K562 (cell line): ENCODE results near the gene ACTN4. TPM values are rescaled to one million over a fixed set of nuclear protein-coding genes. Genes with fewer than 3 reads are reported as not detected.

ENCODE experiments used
- ARID1B ChIP-seq: fragments of 450-650 bp; IDR thresholded peaks from 2 replicates; pipeline ENCODE4 v1.6.1; 2016; ENCODE audit warnings: antibody characterized with exemption, mild to moderate bottlenecking, inconsistent platforms
- ATF7 ChIP-seq: fragments of 450-650 bp; IDR thresholded peaks from 2 replicates; pipeline ENCODE4 v1.7.1; 2014; ENCODE audit warnings: mild to moderate bottlenecking, moderate library complexity
- ETV6 ChIP-seq, 3 experiments: fragments of 150-350 bp in 1 of 3; sonication (generic) in 1 of 3; formaldehyde crosslinking in 1 of 3; IDR thresholded peaks; 2 replicates each; pipeline versions ENCODE4 v1.6.1 to v1.8.0; 2014 to 2022; ENCODE audit warnings: borderline replicate concordance in 2 of 3, low read depth in 2 of 3, antibody characterized with exemption in 1 of 3, low read length in 1 of 3, mild to moderate bottlenecking in 1 of 3, missing genetic modification reagents in 1 of 3
- KDM1A ChIP-seq, 2 experiments: fragments of 450-650 bp; IDR thresholded peaks; 2 replicates each; pipeline ENCODE4 v1.6.1; 2016; ENCODE audit warnings: mild to moderate bottlenecking in 2 of 2
- NCOA1 ChIP-seq: fragments of 450-650 bp; IDR thresholded peaks from 2 replicates; pipeline ENCODE4 v1.6.1; 2016; ENCODE audit warnings: low read depth
- PKNOX1 ChIP-seq: fragments of 450-650 bp; IDR thresholded peaks from 2 replicates; pipeline ENCODE4 v1.6.1; 2016
- POLR2G ChIP-seq: fragments of 200-400 bp; formaldehyde crosslinking; IDR thresholded peaks from 2 replicates; pipeline ENCODE4 v1.6.1; 2017; ENCODE audit warnings: low read depth, mild to moderate bottlenecking, antibody characterized with exemption, low read length, moderate library complexity
- TFAP4 ChIP-seq: sonication (generic); formaldehyde crosslinking; IDR thresholded peaks from 2 replicates; pipeline ENCODE4 v1.8.0; 2022; ENCODE audit warnings: missing genetic modification reagents, mild to moderate bottlenecking, moderate library complexity, borderline replicate concordance
- TRIM28 ChIP-seq: fragments of 450-650 bp; IDR thresholded peaks from 2 replicates; pipeline ENCODE4 v1.6.1; 2017
- ZBTB40 ChIP-seq, 2 experiments: fragments of 450-650 bp in 1 of 2; sonication (generic) in 1 of 2; formaldehyde crosslinking in 1 of 2; IDR thresholded peaks; 2 replicates each; pipeline versions ENCODE4 v1.7.1 to v1.9.0; 2016 to 2022; ENCODE audit warnings: inconsistent platforms in 1 of 2, mild to moderate bottlenecking in 1 of 2, missing genetic modification reagents in 1 of 2
- ZNF75A ChIP-seq: fragments of 450-650 bp; formaldehyde crosslinking; IDR thresholded peaks from 2 replicates; pipeline ENCODE4 v1.4.0; 2020; ENCODE audit warnings: mild to moderate bottlenecking
- polyA plus RNA-seq, 8 experiments: library from polyadenylated mRNA; depleted of rRNA in 4 of 8; stranded (reverse) in 5 of 8; unstranded in 3 of 8; fragments of >200 nt; fragmentation: Nextera tagmentation in 2 of 8; fragmentation: Illumina TruSeq in 1 of 8; extraction: Ambion mirVana in 2 of 8; extraction: Trizol in 1 of 8; gene quantifications; 2 replicates each; pipeline versions ENCODE4 v1.2.1 to v1.2.3, GENCODE V29; 2011 to 2014; ENCODE audit warnings: inconsistent platforms in 1 of 8, missing spikeins in 1 of 8
- total RNA-seq, 7 experiments: library from RNA; depleted of rRNA in 6 of 7; stranded (reverse); fragments of >200 nt in 6 of 7; fragmentation: Illumina TruSeq in 2 of 7; extraction: Trizol in 2 of 7; gene quantifications; 2 replicates each; pipeline versions ENCODE4 v1.2.1 to v1.2.3, GENCODE V29; 2011 to 2021; ENCODE audit warnings: low replicate concordance in 1 of 7

ACTN4 gene
- total and polyA plus RNA-seq, 9 of the 15 experiments (the other 6 are each of a cell fraction or from before 2014, with no cell fraction given), result 3.1 to 385 (median 125) TPM

- TF ChIP-seq ZBTB40 (IDR thresholded peaks at IDR 0.05) (no peak), ZBTB40 (CRISPR knock-in tag; IDR thresholded peaks at IDR 0.05) (no peak), TFAP4 (CRISPR knock-in tag) (peak; percentile 43; the same call in 1 of the 2 replicates), ARID1B (no peak), ETV6 (IDR thresholded peaks at IDR 0.05; ENCODE audit: borderline replicate concordance in 1 of 2, low read depth in 2 of 2, low read length in 1 of 2) (no peak), ETV6 (CRISPR knock-in tag; IDR thresholded peaks at IDR 0.05; ENCODE audit: borderline replicate concordance) (no peak), NCOA1 (0 out of 2 replicates have a peak, but pooled peaks have one; percentile 13), ZNF75A (CRISPR knock-in tag) (no peak), POLR2G (0 out of 2 replicates have a peak, but pooled peaks have one; percentile 32), ATF7 (no peak), TRIM28 (no peak), PKNOX1 (peak; percentile 34; the same call in 1 of the 2 replicates), KDM1A (IDR thresholded peaks at IDR 0.05) (peak; percentile 86 to 90; a peak in 3 of 4 replicates)
Measured at GRCh38 chr19:38649305-38650171, 2.1 kb downstream of the ACTN4 start (continued).
